ENCODE measurements around the gene PCDHGA2. TPM values are rescaled to one million over a fixed set of nuclear protein-coding genes. Genes with fewer than 3 reads are reported as not detected.
"Not testable (repeated sequence)": the region's sequence is repeated elsewhere in the genome, so short reads cannot be mapped to it uniquely, and the experiment has no call there.

Gene PCDHGA2
- total RNA-seq, 4 donors from 2014 or later, result 2.0 to 6.6 (median 4.0) TPM

- DNase-seq (ENCODE audit: low spot score) (no peak), ATAC-seq (ENCODE audit: low FRiP score) (no peak)
- TF ChIP-seq CTCF (IDR thresholded peaks at IDR 0.05), result no peak
Measured at GRCh38 chr5:141319699-141320098, 18.9 kb upstream of the PCDHGA2 start.

- DNase-seq (ENCODE audit: low spot score) (peak; percentile 50), ATAC-seq (ENCODE audit: low FRiP score) (peak; percentile 98)
- peak in 1 of 3 donors; percentile 12 for TF ChIP-seq CTCF (IDR thresholded peaks at IDR 0.05)
Measured at GRCh38 chr5:141320225-141321169, 18.1 kb upstream of the PCDHGA2 start, which contains the start of gene TAF7. Gene TAF7 (minus strand): TSS chr5:141320784. CDS start chr5:141320044, 740 bp downstream.

GRCh38 chr5:141322261-141322660 lies 16.3 kb upstream of the PCDHGA2 start:
- TF ChIP-seq CTCF (IDR thresholded peaks at IDR 0.05), result no peak
- ATAC-seq (ENCODE audit: low FRiP score) (no peak), DNase-seq (ENCODE audit: low spot score) (no peak)

- DNase-seq (ENCODE audit: low spot score), result no peak
- no peak for TF ChIP-seq CTCF (IDR thresholded peaks at IDR 0.05)
- ATAC-seq (ENCODE audit: low FRiP score), result peak; percentile 54
Measured at GRCh38 chr5:141326088-141326854, 12.3 kb upstream of the PCDHGA2 start.

GRCh38 chr5:141328231-141328630 lies 10.3 kb upstream of the PCDHGA2 start:
- no peak for TF ChIP-seq CTCF (IDR thresholded peaks at IDR 0.05)
- ATAC-seq (ENCODE audit: low FRiP score) (no peak), DNase-seq (ENCODE audit: low spot score) (no peak)

- no peak for TF ChIP-seq CTCF (IDR thresholded peaks at IDR 0.05)
- no peak for ATAC-seq (ENCODE audit: low FRiP score)
- no peak for DNase-seq (ENCODE audit: low spot score)
Measured at GRCh38 chr5:141330299-141331080, 8.1 kb upstream of the PCDHGA2 start, which contains the start of gene PCDHGA1. Gene PCDHGA1 (plus strand): TSS chr5:141330514.

GRCh38 chr5:141332571-141332970 lies 6.0 kb upstream of the PCDHGA2 start:
- ATAC-seq (ENCODE audit: low FRiP score); DNase-seq (ENCODE audit: low spot score): not testable (repeated sequence)

GRCh38 chr5:141340781-141341354 lies 2.3 kb downstream of the PCDHGA2 start:
- DNase-seq (ENCODE audit: low spot score); ATAC-seq (ENCODE audit: low FRiP score): not testable (repeated sequence)
